ENCODE measurements around the gene CSNK1D. TPM values are rescaled to one million over a fixed set of nuclear protein-coding genes. Genes with fewer than 3 reads are reported as not detected.
A peak's percentile ranks its signal among the peaks of the same experiment; 100 is the strongest.

The CSNK1D gene
- total and polyA plus RNA-seq, 7 experiments from 2014 or later: 46.1 to 249 (median 170) TPM

DNA sequence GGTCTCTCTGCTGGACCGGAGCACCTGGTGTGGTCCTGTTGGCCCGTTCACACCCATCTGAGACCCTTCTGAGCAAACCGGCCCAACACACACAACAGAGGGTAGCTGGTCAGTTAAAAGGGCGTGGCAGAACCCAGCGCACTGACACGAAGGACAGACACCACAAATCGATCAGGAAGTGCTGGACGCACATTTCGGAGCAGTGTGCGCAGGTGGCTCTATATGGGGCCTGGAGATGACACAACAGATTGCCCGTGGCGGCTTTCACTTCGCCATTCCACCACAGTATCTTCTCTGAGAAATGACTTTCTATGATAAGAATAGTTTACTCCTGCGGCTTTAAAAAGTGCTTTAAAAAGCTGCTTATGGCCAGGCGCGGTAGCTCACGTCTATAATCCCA, 73.4 kb downstream of the CSNK1D start:
- ChIA-PET POLR2A (interaction anchor here (0.8 to 2.4 kb wide), 7 partner anchors 12 to 170 kb away, joined by 3 to 13 read pairs (median 6); partner anchors contain the start of gene CCDC57), CTCF (interaction anchor here (1.0 to 1.4 kb wide), 4 partner anchors 14 to 117 kb away, joined by 3 read pairs; partner anchors contain the start of gene CD7)
- H3K4me3 ChIP-seq (ENCODE audit: low read length): peak overlapping the region; percentile 6
- Mint-ChIP-seq H3K27me3 (no peaks in the 10 kb centered on the region), H3K27ac (peak overlapping the region; percentile 77 to 97 (median 91)), H3K4me3 (peak overlapping the region; percentile 51 to 87 (median 76)), H3K36me3 (peaks cover 0 to 19% (median 17%) of the 10 kb centered on the region in 5 donors), H3K4me1 (peaks cover 20 to 63% (median 56%) of the 10 kb centered on the region in 7 donors), H3K9me3 (no peaks in the 10 kb centered on the region)
- intact Hi-C loops (cut with micrococcal nuclease): no loop called here
- peaks cover 11 to 30% of the 10 kb centered on the region in 2 donors for H3K4me1 ChIP-seq (ENCODE audit: control insufficient read depth in 2 of 2, insufficient read depth in 2 of 2, low read length in 2 of 2)
- H3K27me3 ChIP-seq (ENCODE audit: control insufficient read depth in 2 of 2, insufficient read depth in 2 of 2, low read length in 2 of 2): no peaks in the 10 kb centered on the region
- H3K27ac ChIP-seq (ENCODE audit: low read depth, low read length): peak overlapping the region; percentile 38
- peaks cover 0 to 22% (median 0%) of the 10 kb centered on the region in 3 experiments for H3K36me3 ChIP-seq (ENCODE audit: control insufficient read depth in 2 of 3, insufficient read depth in 3 of 3, low read length in 3 of 3)
- peak in 1 of 9 donors; percentile 8 for DNase-seq
- no peaks in the 10 kb centered on the region for H3K9me3 ChIP-seq (ENCODE audit: control insufficient read depth in 2 of 3, low read length in 3 of 3)
- no peak for ATAC-seq

DNA sequence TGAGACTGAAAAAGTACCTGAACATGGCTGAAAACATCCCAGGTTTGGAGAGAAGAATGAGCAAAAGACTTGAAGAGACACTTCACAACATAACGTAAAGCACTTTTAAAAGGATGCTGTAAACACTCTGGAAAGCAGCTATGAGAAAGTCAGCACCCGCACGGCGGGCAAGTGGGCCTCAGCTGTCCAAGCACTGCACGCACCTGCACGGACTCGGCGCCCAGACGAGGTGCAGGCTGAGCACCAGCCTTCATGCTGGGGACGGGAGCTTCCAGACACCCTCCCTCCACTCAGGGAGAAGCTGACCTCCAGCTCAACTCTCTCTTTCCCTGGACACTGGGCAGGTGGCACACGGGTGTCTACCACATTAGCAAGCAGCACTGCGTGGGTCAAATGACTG, 74.0 kb downstream of the CSNK1D start:
- H3K36me3 ChIP-seq (ENCODE audit: control insufficient read depth in 2 of 3, insufficient read depth in 3 of 3, low read length in 3 of 3): peaks cover 0 to 29% (median 0%) of the 10 kb centered on the region in 3 experiments
- POLR2A ChIA-PET: interaction anchor here (0.9 to 2.4 kb wide), 2 partner anchors 13 to 80 kb away, joined by 3 to 13 read pairs; partner anchors contain the start of gene CCDC57
- no peaks in the 10 kb centered on the region for H3K27me3 ChIP-seq (ENCODE audit: control insufficient read depth in 2 of 2, insufficient read depth in 2 of 2, low read length in 2 of 2)
- Mint-ChIP-seq H3K4me3 (peak overlapping the region in 4 of 10 donors; percentile 14 to 87 (median 70)), H3K9me3 (no peaks in the 10 kb centered on the region), H3K27me3 (no peaks in the 10 kb centered on the region), H3K4me1 (peaks cover 17 to 63% (median 50%) of the 10 kb centered on the region in 7 donors), H3K36me3 (peaks cover 0 to 23% (median 20%) of the 10 kb centered on the region in 5 donors), H3K27ac (peak overlapping the region in 8 of 9 donors; percentile 14 to 97 (median 80))
- intact Hi-C loops (cut with micrococcal nuclease): no loop called here
- no peak for ATAC-seq
- no peaks in the 10 kb centered on the region for H3K9me3 ChIP-seq (ENCODE audit: control insufficient read depth in 2 of 3, low read length in 3 of 3)
- H3K27ac ChIP-seq (ENCODE audit: low read depth, low read length): no peak overlapping the region
- DNase-seq: peak in 1 of 9 donors; percentile 2
- CTCF ChIA-PET: interaction anchor here (1.3 kb wide), 1 partner anchor 78 kb away, joined by 3 read pairs; no protein-coding TSS in a partner anchor
- H3K4me1 ChIP-seq (ENCODE audit: control insufficient read depth in 2 of 2, insufficient read depth in 2 of 2, low read length in 2 of 2): peaks cover 11 to 30% of the 10 kb centered on the region in 2 donors
- H3K4me3 ChIP-seq (ENCODE audit: low read length): no peak overlapping the region

DNA sequence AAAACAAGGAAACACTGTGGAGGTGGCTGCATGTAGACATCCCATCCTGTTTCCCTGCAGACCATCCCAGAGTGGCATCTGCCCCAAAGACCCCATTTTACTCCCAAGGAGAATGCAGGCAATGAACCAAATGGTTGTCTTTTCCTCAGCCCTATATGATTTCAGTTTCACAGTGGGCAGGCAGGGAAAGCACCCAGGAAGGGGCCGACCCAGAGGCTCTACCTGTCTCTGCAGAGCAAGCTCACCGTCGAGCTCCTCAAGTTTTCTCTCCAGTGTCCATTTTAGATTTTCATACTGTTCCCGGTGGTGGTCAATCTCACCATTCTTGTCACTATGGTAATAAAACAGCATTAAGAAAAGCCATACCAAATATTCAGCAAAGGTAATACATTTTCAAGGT, 75.4 kb downstream of the CSNK1D start:
- peak in 1 of 9 donors; percentile 6 for DNase-seq
- H3K4me3 Mint-ChIP-seq: peak overlapping the region in 7 of 10 donors; percentile 24 to 87 (median 55)

DNA sequence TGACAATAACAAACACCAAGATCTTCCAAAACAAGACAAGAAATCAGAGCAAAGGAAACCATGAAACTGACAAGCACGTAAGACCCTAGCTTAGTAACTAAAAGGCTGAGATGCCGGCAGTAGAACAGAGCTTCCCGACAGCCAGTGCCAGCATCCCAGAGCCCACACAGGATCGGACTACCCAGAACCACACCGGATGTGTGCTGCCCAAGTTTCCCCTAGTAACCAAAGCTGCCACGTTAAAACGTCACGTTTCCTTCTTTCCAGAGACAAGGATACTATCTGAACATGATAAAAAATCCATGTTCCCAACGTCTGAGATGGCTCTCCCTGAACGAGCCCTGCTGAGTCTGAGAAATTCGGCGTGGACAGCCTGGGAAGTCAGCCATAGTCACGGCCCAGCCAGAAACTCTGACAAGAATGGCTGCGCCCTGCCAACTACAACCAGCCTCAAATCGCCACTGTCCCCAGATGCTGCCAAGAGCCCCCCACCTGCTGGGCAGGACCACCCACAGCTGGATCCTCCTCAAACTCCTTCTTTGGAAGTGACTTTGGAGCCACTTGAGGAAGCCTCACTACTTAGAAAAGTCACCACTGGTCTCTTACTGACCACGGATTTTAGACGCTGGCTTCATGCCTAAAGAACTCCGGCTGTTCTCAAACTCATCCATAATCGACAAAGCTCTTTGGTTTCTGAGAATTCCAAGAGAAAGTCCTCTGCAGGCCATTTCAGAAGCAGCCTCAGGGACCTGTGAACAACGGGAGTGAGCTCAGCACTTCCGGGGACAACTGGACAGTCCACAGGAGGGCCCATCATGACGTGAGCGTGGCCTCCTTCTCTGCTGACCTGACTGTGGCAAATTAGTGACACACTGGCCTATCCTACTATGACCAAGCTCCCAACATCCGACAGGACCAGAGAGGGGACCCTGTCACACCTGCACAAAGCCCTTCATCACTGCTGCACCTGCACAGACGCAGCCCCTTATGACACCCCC, 77.5 kb downstream of the CSNK1D start:
- ATAC-seq: no peak
- Mint-ChIP-seq H3K27ac (peak overlapping the region in 4 of 9 donors; percentile 21 to 81 (median 42)), H3K4me1 (peaks cover 17 to 42% (median 30%) of the 10 kb centered on the region in 7 donors), H3K4me3 (no peak overlapping the region), H3K9me3 (no peaks in the 10 kb centered on the region), H3K27me3 (no peaks in the 10 kb centered on the region), H3K36me3 (peaks cover 6 to 45% (median 28%) of the 10 kb centered on the region in 5 donors)
- CTCF ChIA-PET: interaction anchor here (0.6 kb wide), 2 partner anchors 41 to 633 kb away, joined by 4 to 5 read pairs; no protein-coding TSS in a partner anchor
- H3K27ac ChIP-seq (ENCODE audit: low read depth, low read length): no peak overlapping the region
- DNase-seq: peak in 1 of 9 donors; percentile 3
- peaks cover 0 to 54% (median 0%) of the 10 kb centered on the region in 3 experiments for H3K36me3 ChIP-seq (ENCODE audit: control insufficient read depth in 2 of 3, insufficient read depth in 3 of 3, low read length in 3 of 3)
- H3K9me3 ChIP-seq (ENCODE audit: control insufficient read depth in 2 of 3, low read length in 3 of 3): no peaks in the 10 kb centered on the region
- H3K27me3 ChIP-seq (ENCODE audit: control insufficient read depth in 2 of 2, insufficient read depth in 2 of 2, low read length in 2 of 2): no peaks in the 10 kb centered on the region
- peaks cover 11 to 23% of the 10 kb centered on the region in 2 donors for H3K4me1 ChIP-seq (ENCODE audit: control insufficient read depth in 2 of 2, insufficient read depth in 2 of 2, low read length in 2 of 2)
- intact Hi-C loops (cut with micrococcal nuclease): no loop called here
- no peak overlapping the region for H3K4me3 ChIP-seq (ENCODE audit: low read length)
- POLR2A ChIA-PET: interaction anchor here (0.7 to 1.6 kb wide), 3 partner anchors 10 to 232 kb away, joined by 3 to 5 read pairs (median 4); no protein-coding TSS in a partner anchor

More for the DNA sequence above, 75.4 kb downstream of the CSNK1D start:
- peaks cover 5 to 35% (median 25%) of the 10 kb centered on the region in 5 donors for H3K36me3 Mint-ChIP-seq
- Histone ChIP-seq H3K4me1 (ENCODE audit: control insufficient read depth in 2 of 2, insufficient read depth in 2 of 2, low read length in 2 of 2) (peaks cover 11 to 30% of the 10 kb centered on the region in 2 donors), H3K36me3 (ENCODE audit: control insufficient read depth in 2 of 3, insufficient read depth in 3 of 3, low read length in 3 of 3) (peaks cover 0 to 41% (median 0%) of the 10 kb centered on the region in 3 experiments), H3K9me3 (ENCODE audit: control insufficient read depth in 2 of 3, low read length in 3 of 3) (no peaks in the 10 kb centered on the region), H3K27ac (ENCODE audit: low read depth, low read length) (no peak overlapping the region), H3K27me3 (ENCODE audit: control insufficient read depth in 2 of 2, insufficient read depth in 2 of 2, low read length in 2 of 2) (no peaks in the 10 kb centered on the region), H3K4me3 (ENCODE audit: low read length) (no peak overlapping the region)
- no peak for ATAC-seq
- H3K4me1 Mint-ChIP-seq: peaks cover 20 to 57% (median 44%) of the 10 kb centered on the region in 7 donors
- ChIA-PET POLR2A (interaction anchor here (0.8 to 1.5 kb wide), 2 partner anchors 8 to 37 kb away, joined by 3 to 5 read pairs; no protein-coding TSS in a partner anchor), CTCF (no interaction called here)
- H3K27ac Mint-ChIP-seq: peak overlapping the region in 8 of 9 donors; percentile 51 to 96 (median 74)
- no peaks in the 10 kb centered on the region for H3K9me3 Mint-ChIP-seq
- intact Hi-C loops (cut with micrococcal nuclease): no loop called here
- no peaks in the 10 kb centered on the region for H3K27me3 Mint-ChIP-seq

DNA sequence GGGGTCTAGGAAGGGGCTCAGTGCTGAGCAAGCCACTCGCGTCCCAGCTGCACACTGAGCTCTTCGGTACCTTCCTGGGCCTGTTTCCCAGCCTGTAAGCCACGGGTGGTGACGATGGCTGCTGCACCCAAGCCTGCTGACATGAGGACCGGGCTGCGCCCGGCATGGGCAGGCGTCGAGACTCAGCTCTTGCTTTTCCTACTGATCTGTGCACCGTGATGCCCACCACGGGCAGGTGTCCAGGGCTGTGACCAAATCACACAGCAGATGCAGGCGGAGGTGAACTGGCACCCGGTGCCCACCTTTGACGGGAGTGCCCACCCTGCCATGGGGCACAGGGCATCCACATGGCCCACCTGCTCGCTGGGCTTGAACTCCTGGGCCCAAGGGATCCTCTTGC, 78.7 kb downstream of the CSNK1D start:
- Mint-ChIP-seq H3K9me3 (no peaks in the 10 kb centered on the region), H3K4me1 (peaks cover 9 to 30% (median 18%) of the 10 kb centered on the region in 7 donors), H3K36me3 (peaks cover 6 to 45% (median 28%) of the 10 kb centered on the region in 5 donors), H3K4me3 (no peak overlapping the region), H3K27me3 (no peaks in the 10 kb centered on the region), H3K27ac (no peak overlapping the region)
- H3K9me3 ChIP-seq (ENCODE audit: control insufficient read depth in 2 of 3, low read length in 3 of 3): no peaks in the 10 kb centered on the region
- peaks cover 2 to 14% of the 10 kb centered on the region in 2 donors for H3K4me1 ChIP-seq (ENCODE audit: control insufficient read depth in 2 of 2, insufficient read depth in 2 of 2, low read length in 2 of 2)
- POLR2A ChIA-PET: interaction anchor here (0.7 to 1.6 kb wide), 2 partner anchors 25 to 89 kb away, joined by 3 read pairs; no protein-coding TSS in a partner anchor
- CTCF ChIA-PET: no interaction called here
- H3K27me3 ChIP-seq (ENCODE audit: control insufficient read depth in 2 of 2, insufficient read depth in 2 of 2, low read length in 2 of 2): no peaks in the 10 kb centered on the region
- intact Hi-C loops (cut with micrococcal nuclease): no loop called here
- peaks cover 0 to 54% (median 0%) of the 10 kb centered on the region in 3 experiments for H3K36me3 ChIP-seq (ENCODE audit: control insufficient read depth in 2 of 3, insufficient read depth in 3 of 3, low read length in 3 of 3)
- no peak overlapping the region for H3K27ac ChIP-seq (ENCODE audit: low read depth, low read length)
- DNase-seq (peak in 1 of 9 donors; percentile 3), ATAC-seq (no peak)
- no peak overlapping the region for H3K4me3 ChIP-seq (ENCODE audit: low read length)
